Gastroesophageal sphincter (tissue), 4 donors: ENCODE data around the gene OTULINL. TPM values are rescaled to one million over a fixed set of nuclear protein-coding genes. Genes with fewer than 3 reads are reported as not detected.

Experiments used
- ATAC-seq: fragments of 150-250 bp; one replicate; pipeline ENCODE4 v1.9.1; 2016; ENCODE audit warnings: mild to moderate bottlenecking, moderate library complexity
- H3K27ac ChIP-seq, 4 donors: fragments of 200-600 bp; sonication (generic) in 3 of 4; 1 replicate in 3 of 4; 2 replicates in 1 of 4; pipeline ENCODE4 v1.5.1; 2016 to 2019
- H3K27me3 ChIP-seq: fragments of 200-600 bp; sonication (generic); one replicate; pipeline ENCODE4 v1.5.1; 2019
- H3K36me3 ChIP-seq, 2 donors: fragments of 200-600 bp; sonication (generic); one replicate each; pipeline ENCODE4 v1.5.1; 2019; ENCODE audit warnings: control low read depth in 1 of 2
- H3K4me1 ChIP-seq, 3 donors: fragments of 200-600 bp; sonication (generic); 1 replicate in 2 of 3; 2 replicates in 1 of 3; pipeline ENCODE4 v1.5.1; 2016 to 2019; ENCODE audit warnings: control low read depth in 2 of 3
- H3K4me3 ChIP-seq, 2 donors: fragments of 200-600 bp; sonication (generic); one replicate each; pipeline ENCODE4 v1.5.1; 2019; ENCODE audit warnings: mild to moderate bottlenecking in 1 of 2, moderate library complexity in 1 of 2
- H3K9me3 ChIP-seq, 3 donors: fragments of 200-600 bp; sonication (generic); one replicate each; pipeline ENCODE4 v1.5.1; 2017 to 2019; ENCODE audit warnings: control low read depth in 2 of 3
- CTCF ChIP-seq, 4 experiments: fragments of 200-600 bp in 2 of 4; fragments of 450-650 bp in 2 of 4; sonication (generic) in 1 of 4; IDR thresholded peaks; one replicate each; pipeline ENCODE4 v1.5.1; 2017 to 2019; ENCODE audit warnings: antibody characterized with exemption in 4 of 4, mild to moderate bottlenecking in 2 of 4, moderate library complexity in 2 of 4
- EP300 ChIP-seq: sonication (generic); formaldehyde crosslinking; IDR thresholded peaks from one replicate; pipeline ENCODE4 v1.6.1; 2017; ENCODE audit warnings: antibody characterized with exemption, mild to moderate bottlenecking
- POLR2A ChIP-seq, 2 donors: fragments of 450-650 bp; IDR thresholded peaks; one replicate each; pipeline ENCODE4 v1.6.1; 2017; ENCODE audit warnings: antibody characterized with exemption in 2 of 2, mild to moderate bottlenecking in 2 of 2, moderate library complexity in 1 of 2
- POLR2AphosphoS5 ChIP-seq: sonication (generic); formaldehyde crosslinking; IDR thresholded peaks from one replicate; pipeline ENCODE4 v1.6.1; 2017; ENCODE audit warnings: antibody characterized with exemption
- WGBS, 2 donors: methylation state at CpG; one replicate each; pipeline ENCODE4 v1.1.5; 2018; ENCODE audit warnings: low coverage in 1 of 2; 5-methylcytosine and 5-hydroxymethylcytosine counted together
- total RNA-seq, 4 donors: library from RNA; depleted of rRNA; stranded (reverse); fragments of >200 nt; gene quantifications; one replicate each; pipeline ENCODE4 v1.1.0, GENCODE V29; 2016

OTULINL gene
- total RNA-seq, 4 donors from 2014 or later, result 1.4 to 11.3 (median 5.1) TPM

DNA sequence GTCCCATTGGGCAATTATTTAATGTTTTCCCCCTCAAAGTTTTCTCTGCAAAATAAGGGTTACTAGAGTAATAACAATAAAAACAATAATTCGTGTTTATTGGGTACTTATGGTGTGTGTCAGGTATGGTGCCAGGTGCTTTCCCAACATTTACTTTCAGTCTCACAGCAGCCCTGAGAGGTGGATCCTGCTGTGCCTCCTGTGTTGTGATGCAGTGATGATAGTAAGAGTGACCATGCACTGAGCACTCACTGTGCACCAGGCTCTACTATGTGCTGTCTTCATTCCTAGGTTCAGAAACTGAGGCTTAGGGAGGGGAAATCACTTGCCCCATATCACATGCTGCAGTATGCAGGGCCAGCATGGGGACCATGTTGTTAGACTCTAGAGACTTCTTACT, 15.5 kb downstream of the OTULINL start:
- ATAC-seq, result no peak
- WGBS, 2 donors, result 50 to 94% methylated on average over 1 of the region's 1 CpG

DNA sequence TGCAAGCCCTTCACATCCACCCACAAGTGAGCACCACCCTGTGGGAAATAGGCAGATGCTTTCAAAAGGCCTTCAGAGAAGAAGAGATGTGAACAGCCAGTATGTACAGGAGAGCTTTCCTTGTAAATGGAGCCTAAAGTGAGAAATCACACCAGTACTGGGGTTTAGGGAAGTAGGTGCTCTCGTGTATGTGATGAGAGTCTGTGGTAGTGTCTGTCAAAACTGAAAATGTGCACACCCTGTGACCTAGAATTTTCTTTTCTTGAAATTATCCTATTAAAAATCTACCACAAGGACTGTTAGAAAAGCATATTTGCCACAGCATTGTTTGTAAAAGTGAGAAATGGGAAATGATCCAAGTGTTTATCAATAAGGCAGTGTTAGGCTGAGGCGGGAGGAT, 16.6 kb downstream of the OTULINL start:
- H3K9me3 ChIP-seq, result no peaks in the 10 kb centered on the region
- H3K36me3 ChIP-seq, result no peaks in the 10 kb centered on the region
- H3K27ac ChIP-seq, result no peak overlapping the region
- H3K4me3 ChIP-seq, result no peak overlapping the region
- H3K27me3 ChIP-seq, result peaks cover 5% of the 10 kb centered on the region
- no peaks in the 10 kb centered on the region for H3K4me1 ChIP-seq
- no peak for ATAC-seq
- TF ChIP-seq CTCF (IDR thresholded peaks at IDR 0.05) (no peak), POLR2A (IDR thresholded peaks at IDR 0.05) (no peak), POLR2AphosphoS5 (no peak), EP300 (no peak)
- WGBS, 2 donors, result 59 to 70% methylated on average over 1 to 2 of the region's 2 CpGs

More for the DNA sequence above, 15.5 kb downstream of the OTULINL start:
- no peaks in the 10 kb centered on the region for H3K36me3 ChIP-seq
- peaks cover 5% of the 10 kb centered on the region for H3K27me3 ChIP-seq
- no peak overlapping the region for H3K27ac ChIP-seq
- TF ChIP-seq CTCF (IDR thresholded peaks at IDR 0.05) (no peak), POLR2AphosphoS5 (no peak), EP300 (no peak), POLR2A (IDR thresholded peaks at IDR 0.05) (no peak)
- no peak overlapping the region for H3K4me3 ChIP-seq
- H3K9me3 ChIP-seq, result no peaks in the 10 kb centered on the region
- no peaks in the 10 kb centered on the region for H3K4me1 ChIP-seq

GRCh38 chr5:14599476-14600127, 18.0 kb downstream of the OTULINL start:
- H3K4me3 ChIP-seq, result no peak overlapping the region
- no peak for ATAC-seq
- WGBS, 2 donors, result 83 to 88% methylated on average over 1 of the region's 1 CpG
- no peaks in the 10 kb centered on the region for H3K4me1 ChIP-seq
- no peaks in the 10 kb centered on the region for H3K36me3 ChIP-seq
- H3K27me3 ChIP-seq, result peaks cover 5% of the 10 kb centered on the region
- no peak overlapping the region for H3K27ac ChIP-seq
- TF ChIP-seq EP300 (no peak), POLR2AphosphoS5 (no peak), CTCF (IDR thresholded peaks at IDR 0.05) (no peak), POLR2A (IDR thresholded peaks at IDR 0.05) (no peak)
- no peaks in the 10 kb centered on the region for H3K9me3 ChIP-seq

DNA sequence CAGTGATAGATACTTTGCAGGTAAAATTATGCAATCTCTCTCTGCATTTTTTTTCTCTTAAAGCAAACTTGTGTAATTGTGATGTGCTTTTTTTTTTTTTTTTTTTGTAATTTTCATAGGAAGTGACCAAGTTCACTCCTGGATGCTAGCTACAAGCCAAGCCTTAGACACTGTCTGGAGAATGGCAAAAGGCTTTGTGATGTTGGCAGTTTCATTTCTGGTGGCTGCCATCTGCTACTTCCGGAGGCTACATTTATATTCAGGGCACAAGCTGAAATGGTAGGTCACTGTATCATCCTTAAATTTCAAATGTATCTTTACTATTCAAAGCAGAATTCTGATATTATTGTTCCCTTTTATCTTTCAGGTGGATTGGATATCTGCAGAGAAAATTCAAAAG, 19.3 kb downstream of the OTULINL start:
- H3K36me3 ChIP-seq, result no peaks in the 10 kb centered on the region
- no peak overlapping the region for H3K27ac ChIP-seq
- H3K27me3 ChIP-seq, result peaks cover 3% of the 10 kb centered on the region
- WGBS, 2 donors, result 56% methylated on average over 1 of the region's 1 CpG; no CpG with 5 or more reads in 1 of the 2 donors
- ATAC-seq, result no peak
- TF ChIP-seq EP300 (no peak), POLR2AphosphoS5 (no peak), POLR2A (IDR thresholded peaks at IDR 0.05) (no peak), CTCF (IDR thresholded peaks at IDR 0.05) (no peak)
- H3K9me3 ChIP-seq, result no peaks in the 10 kb centered on the region
- no peaks in the 10 kb centered on the region for H3K4me1 ChIP-seq
- no peak overlapping the region for H3K4me3 ChIP-seq

DNA sequence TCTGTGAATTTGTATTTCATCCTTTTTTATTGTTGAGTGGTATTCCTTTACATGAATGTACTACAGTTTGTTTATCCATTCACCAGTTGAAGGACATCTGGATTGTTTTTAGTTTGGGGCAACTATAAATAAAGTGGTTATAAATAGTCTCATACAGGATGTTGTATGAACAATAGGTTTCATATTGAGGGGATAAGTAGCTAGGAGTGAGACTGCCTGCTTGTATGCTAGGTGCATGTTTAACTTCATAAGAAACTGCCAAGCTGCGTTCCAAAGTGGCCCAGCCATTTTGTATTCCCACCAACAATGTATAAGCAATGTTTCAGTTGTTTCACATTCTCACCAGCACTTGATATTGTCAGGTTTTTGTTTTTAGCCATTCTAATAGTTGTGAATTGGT, 21.5 kb downstream of the OTULINL start:
- H3K27ac ChIP-seq, result no peak overlapping the region
- ATAC-seq, result no peak
- no peak overlapping the region for H3K4me3 ChIP-seq
- no peaks in the 10 kb centered on the region for H3K36me3 ChIP-seq
- no peaks in the 10 kb centered on the region for H3K27me3 ChIP-seq
- no peaks in the 10 kb centered on the region for H3K9me3 ChIP-seq
- H3K4me1 ChIP-seq, result no peaks in the 10 kb centered on the region
- TF ChIP-seq POLR2AphosphoS5 (no peak), EP300 (no peak), CTCF (IDR thresholded peaks at IDR 0.05) (no peak), POLR2A (IDR thresholded peaks at IDR 0.05) (no peak)
- 78 to 93% methylated on average over 1 of the region's 1 CpG for WGBS, 2 donors
